NOMO-1 (cell line): ENCODE data around the gene NUMBL.
"Not testable (repeated sequence)": the region's sequence is repeated elsewhere in the genome, so short reads cannot be mapped to it uniquely, and the experiment has no call there.

Experiments
- DNase-seq, 2 experiments: peaks; one replicate each; lab custom pipeline; 2025; ENCODE audit not compliant: unreplicated experiment in 2 of 2; lab: John Stamatoyannopoulos, UW

NUMBL gene

DNA sequence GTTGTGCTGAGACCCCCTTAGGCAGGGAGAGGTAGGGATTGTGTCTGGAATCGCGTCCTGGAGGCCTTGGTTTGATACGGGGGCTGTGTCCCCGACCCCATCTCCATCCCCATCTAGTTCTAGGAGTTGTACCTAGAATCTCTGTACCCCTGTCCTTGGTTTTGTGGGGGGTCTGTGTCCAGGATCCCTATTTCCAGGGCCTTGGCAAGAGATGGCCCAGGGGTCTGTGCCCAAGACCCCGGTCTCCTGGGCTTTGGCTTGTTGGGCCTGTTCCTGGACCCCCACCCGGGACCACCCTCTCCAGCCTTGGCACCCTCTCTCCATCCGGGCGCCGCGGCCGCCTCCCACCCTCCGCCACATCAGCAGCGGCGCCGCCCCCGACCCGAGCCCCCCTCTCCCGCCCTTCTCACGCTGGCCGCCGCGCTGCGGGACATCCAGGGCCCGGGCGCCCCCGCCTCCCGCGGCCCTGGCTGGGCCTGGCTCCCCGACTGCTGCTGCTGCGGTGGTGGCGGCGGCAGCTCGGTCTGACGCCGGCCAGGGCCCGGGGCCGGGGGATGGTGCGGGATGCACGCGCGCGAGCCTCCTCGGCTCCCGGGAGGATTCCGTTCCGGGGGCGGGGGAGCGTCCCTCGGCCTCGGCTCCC is at the start of gene NUMBL:
NUMBL (minus strand) TSS at position 602 of the 643 bp plus-strand sequence; CDS start at position 434, 168 bp downstream.
- DNase-seq, result no peak

DNA sequence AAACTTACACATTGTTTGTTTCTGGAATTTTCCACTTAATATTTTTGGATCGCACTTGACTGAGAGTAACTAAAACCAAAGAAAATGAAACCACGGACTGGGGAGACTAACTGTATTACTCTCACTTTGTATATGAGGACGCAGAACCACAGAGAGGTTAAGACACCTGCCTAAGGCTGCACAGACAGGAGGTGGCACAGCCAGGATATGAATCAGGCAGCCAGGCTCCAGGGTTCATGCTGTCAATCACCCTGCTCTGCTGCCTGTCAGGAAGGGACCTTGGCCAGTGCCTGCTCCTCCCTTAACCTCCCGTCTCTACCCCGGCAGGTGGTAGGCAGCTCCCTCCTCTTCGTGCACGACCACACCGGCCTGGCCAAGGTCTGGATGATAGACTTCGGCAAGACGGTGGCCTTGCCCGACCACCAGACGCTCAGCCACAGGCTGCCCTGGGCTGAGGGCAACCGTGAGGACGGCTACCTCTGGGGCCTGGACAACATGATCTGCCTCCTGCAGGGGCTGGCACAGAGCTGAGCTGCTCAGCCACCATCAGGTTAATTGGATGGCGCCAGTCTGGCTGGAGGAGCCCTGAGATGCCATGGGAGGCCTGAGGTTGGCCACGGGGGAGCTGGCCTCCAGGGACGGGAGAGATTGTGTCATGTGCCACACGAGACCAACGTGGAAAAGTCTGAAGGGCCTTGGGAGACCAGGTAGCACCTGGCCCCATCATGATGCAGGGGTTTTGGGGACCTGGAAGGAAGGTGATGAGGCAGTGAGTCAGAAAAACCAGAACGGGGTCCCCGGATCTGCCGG is 48.8 kb upstream of the NUMBL start:
- no peak for DNase-seq

DNA sequence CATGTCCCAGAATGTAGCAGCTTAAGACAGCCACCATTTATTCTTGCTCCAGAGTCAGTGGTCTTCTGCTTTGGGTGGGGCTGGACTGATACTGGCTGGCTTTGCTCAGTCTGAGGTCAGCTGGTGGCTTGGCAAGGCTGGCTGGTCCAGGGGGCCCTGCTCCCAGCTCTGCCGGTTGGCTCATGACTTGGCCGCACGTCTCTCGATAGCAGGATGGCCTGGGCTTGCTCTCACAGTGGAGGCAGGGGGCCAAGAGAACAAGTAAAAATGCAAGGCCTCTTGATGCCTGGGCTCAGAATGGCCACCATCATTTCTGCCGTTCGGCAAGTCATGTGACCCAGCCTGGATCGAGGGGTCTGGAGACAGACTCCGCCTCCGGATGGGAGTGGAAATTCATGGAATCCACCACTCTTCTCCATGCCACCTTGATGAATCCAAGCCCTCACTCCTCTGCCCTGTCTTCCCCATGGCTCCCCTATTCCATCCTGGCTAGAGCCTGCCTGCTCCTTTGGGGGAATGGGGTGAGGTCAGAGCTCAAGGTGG is 46.7 kb upstream of the NUMBL start:
- no peak for DNase-seq

DNA sequence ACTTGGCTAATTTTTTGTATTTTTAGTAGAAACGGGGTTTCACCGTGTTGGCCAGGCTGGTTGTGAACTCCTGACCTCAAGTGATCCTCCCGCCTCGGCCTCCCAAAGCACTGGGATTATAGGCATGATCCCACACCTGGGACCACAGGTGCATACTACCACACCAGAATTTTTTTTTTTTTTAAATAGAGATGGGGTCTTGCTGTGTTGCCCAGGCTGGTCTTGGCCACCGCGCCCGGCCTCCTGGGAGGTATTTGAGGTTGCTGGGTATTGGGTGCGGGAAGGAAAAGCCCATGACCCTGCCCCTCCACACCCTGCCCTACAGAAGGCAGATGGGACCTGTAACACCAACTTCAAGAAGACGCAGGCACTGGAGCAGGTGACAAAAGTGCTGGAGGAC is 46.2 kb upstream of the NUMBL start:
- DNase-seq, result no peak

- DNase-seq, result no peak
Observed at GRCh38 chr19:40735013-40735771, 44.7 kb upstream of the NUMBL start.

GRCh38 chr19:40733149-40733548 is 42.7 kb upstream of the NUMBL start:
- no peak for DNase-seq

GRCh38 chr19:40732304-40732703 is 41.9 kb upstream of the NUMBL start:
- DNase-seq, result not testable (repeated sequence)

DNA sequence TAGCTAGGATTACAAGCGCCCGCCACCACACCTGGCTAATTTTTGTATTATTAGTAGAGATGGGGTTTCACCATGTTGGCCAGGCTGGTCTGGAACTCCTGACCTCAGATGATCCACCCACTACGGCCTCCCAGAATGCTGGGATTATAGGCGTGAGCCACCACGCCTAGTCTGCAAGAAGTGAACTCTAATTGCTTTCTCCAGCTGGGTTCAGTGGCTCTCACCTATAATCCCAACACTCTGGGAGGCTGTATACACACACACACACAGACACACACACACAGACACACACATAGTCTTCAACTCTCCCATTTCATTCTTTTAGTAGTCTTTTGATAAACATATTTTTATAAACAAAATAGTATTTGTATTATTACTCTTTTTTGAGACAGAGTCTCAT is 39.6 kb upstream of the NUMBL start:
- DNase-seq, result not testable (repeated sequence)

DNA sequence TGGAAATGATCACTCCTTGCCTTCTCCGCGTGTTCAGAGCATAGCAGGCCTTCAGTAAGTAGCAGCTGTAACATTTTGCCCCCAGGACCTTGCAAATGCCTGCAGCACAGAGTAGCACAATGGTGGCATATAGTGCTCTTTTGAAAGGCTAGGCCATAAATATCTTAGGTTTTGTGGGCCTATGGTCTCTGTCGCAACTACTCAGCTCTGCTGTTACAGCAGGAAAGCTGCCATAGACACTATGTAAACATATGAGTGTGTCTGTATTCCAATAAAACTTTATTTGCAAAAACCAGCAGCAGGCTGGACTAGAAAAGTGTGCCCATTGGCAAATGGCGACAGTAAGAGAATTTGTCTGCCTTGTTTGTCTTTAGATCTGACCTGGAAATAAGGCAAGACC is 35.8 kb upstream of the NUMBL start:
- no peak for DNase-seq

DNA sequence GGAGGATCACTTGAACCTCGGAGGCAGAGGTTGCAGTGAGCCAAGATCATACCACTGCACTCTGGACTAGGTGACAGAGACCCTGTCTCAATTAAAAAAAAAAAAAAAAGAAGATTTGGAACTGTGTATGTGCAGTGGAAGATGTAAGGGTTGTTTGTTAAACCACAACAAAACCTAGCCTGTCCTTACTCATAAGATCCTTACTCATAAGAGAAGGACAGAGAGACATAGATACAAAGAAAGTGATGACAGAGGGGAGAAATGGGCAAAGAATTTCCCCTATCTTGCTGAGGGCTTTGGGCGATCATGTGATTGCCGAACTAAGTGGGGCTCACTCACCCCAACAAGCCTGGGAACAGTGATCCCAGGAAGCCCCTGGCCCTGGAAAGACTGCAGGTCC is 34.4 kb upstream of the NUMBL start:
- DNase-seq, result no peak

DNA sequence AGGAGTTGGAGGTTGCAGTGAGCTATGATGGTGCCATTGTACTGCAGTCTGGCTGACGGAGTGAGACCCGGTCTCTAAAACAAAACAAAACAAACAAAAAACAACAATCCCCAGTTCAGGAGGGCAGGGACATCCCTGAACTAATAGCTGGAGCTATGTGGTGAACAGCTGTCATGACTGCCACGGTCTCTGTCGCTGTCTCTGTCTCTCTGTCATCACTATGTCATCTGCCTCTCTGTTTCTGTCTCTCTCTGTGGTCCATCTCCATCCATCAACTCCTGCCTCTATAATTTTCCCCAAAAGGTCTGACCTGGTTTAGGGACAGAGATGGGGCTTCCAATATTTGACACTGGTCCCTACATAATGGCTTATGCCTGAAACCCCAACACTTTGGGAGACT is 33.9 kb upstream of the NUMBL start:
- no peak for DNase-seq

DNA sequence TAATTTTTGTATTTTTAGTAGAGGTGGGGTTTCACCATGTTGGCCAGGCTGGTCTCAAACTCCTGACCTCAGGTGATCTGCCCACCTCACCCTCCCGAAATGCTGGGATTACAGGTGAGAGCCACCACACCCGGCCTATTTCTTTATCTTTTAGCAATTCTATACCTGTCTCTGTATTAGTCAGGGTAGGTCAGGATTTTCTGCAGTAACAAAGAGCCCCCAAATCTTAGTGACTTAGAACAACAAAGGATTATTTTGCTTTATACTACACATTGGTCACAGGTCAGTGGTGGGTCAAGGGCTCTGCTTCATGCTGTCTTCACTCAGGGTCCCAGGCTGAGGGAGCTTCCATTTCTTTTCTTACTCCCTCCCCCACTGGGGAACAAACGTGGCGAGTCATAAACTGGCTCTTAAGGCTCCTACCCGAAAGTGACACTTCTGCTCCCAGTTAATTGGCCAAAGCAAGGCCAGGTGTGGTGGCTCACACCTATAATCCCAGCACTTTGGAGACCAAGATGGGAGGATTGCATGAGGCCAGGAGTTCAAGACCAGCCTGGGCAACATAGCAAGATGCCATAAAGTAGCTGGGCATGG is 33.3 kb upstream of the NUMBL start:
- no peak for DNase-seq

- no peak for DNase-seq
Observed at GRCh38 chr19:40721936-40722661, 31.6 kb upstream of the NUMBL start.

DNA sequence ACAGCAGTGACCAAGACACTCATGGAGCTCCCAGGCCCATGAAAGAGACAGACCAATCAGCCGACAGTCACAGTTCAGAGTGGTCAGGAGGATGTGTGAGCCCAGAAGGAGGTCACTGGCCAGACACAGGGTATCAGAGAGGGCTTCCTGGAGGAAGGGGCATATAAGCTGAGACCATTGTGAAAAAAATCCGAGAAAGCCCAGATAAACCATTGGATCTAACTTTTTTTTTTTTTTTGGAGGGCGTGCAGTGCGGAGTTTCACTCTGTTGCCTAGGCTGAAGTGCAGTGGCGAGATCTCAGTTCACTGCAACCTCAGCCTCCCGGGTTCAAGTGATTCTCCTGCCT is 30.7 kb upstream of the NUMBL start:
- no peak for DNase-seq

GRCh38 chr19:40719414-40719894 is 29.0 kb upstream of the NUMBL start:
- no peak for DNase-seq

- DNase-seq, result no peak
Observed at GRCh38 chr19:40718774-40719391, 28.4 kb upstream of the NUMBL start.

GRCh38 chr19:40717880-40718773 is 27.7 kb upstream of the NUMBL start:
- no peak for DNase-seq

DNA sequence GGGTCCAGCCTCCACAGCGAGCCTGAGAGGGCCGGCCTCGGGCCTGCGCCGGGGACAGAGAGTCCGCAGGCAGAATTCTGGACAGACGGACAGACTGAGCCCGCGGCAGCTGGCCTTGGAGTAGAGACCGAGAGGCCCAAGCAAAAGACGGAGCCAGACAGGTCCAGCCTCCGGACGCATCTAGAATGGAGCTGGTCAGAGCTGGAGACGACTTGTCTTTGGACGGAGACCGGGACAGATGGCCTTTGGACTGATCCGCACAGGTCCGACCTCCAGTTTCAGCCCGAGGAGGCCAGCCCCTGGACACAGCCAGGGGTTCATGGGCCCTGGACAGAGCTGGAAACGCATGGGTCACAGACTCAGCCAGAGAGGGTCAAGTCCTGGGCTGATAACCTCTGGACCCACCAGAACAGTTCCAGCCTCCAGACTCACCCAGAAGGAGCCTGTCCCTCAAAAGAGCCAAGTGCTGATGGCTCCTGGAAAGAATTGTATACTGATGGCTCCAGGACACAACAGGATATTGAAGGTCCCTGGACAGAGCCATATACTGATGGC is 27.0 kb upstream of the NUMBL start:
- DNase-seq, result no peak
